Caco-2 (cell line): ENCODE measurements around the gene SLC17A7. TPM values are rescaled to one million over a fixed set of nuclear protein-coding genes. Genes with fewer than 3 reads are reported as not detected.

Experiments used
- BruUV-seq: library from RNA; stranded (reverse); fragments of 400-500 nt; replicated peaks from 2 replicates; lab custom pipeline; 2021; lab: Mats Ljungman, UMichigan
- CTCF ChIA-PET: fragments of 300-600 bp; sonication (Branson Sonifier 250); formaldehyde crosslinking; loops from one replicate; lab custom pipeline; 2022; ENCODE audit warnings: antibody characterized with exemption; lab: Charles Lee
- POLR2A ChIA-PET: fragments of 300-600 bp; sonication (Branson Sonifier 250); formaldehyde crosslinking; loops from one replicate; lab custom pipeline; 2022; ENCODE audit warnings: antibody characterized with exemption; lab: Charles Lee
- DNase-seq, 2 experiments: peaks; one replicate each; pipeline versions ENCODE4 v3.0.0 to v3.0.0-alpha.2; 2020 to 2022
- H3K27me3 ChIP-seq: replicated peaks from 2 replicates; pipeline ENCODE4 v1.6.0; 2011; ENCODE audit warnings: low read length; ENCODE audit not compliant: control insufficient read depth, insufficient read depth
- H3K36me3 ChIP-seq: 2 replicates; pipeline ENCODE4 v1.5.1; 2011; ENCODE audit warnings: low read length; ENCODE audit not compliant: control insufficient read depth, insufficient read depth
- H3K4me1 ChIP-seq: fragments of 250-450 bp; sonication (Bioruptor Pico); 2 replicates; pipeline ENCODE4 v1.5.1; 2020; ENCODE audit warnings: mild to moderate bottlenecking
- H3K4me3 ChIP-seq: 2 replicates; pipeline ENCODE4 v1.5.1; 2011; ENCODE audit warnings: low read depth, mild to moderate bottlenecking, control low read depth, low read length
- H3K9me3 ChIP-seq: fragments of 250-450 bp; sonication (Bioruptor Pico); 2 replicates; pipeline ENCODE4 v1.5.1; 2020; ENCODE audit warnings: mild to moderate bottlenecking, moderate library complexity
- H3K27ac Mint-ChIP-seq: one replicate; pipeline ENCODE4 v1.8.0; 2022; ENCODE audit warnings: mixed read lengths; ENCODE audit not compliant: unreplicated experiment
- H3K27me3 Mint-ChIP-seq: one replicate; pipeline ENCODE4 v1.8.0; 2022; ENCODE audit warnings: mixed read lengths; ENCODE audit not compliant: insufficient read depth, unreplicated experiment
- H3K36me3 Mint-ChIP-seq: one replicate; pipeline ENCODE4 v1.8.0; 2022; ENCODE audit warnings: mild to moderate bottlenecking, mixed read lengths; ENCODE audit not compliant: insufficient read depth, unreplicated experiment
- H3K4me1 Mint-ChIP-seq: one replicate; pipeline ENCODE4 v1.8.0; 2022; ENCODE audit warnings: low read depth, mixed read lengths; ENCODE audit not compliant: unreplicated experiment
- H3K4me3 Mint-ChIP-seq: one replicate; pipeline ENCODE4 v1.8.0; 2022; ENCODE audit warnings: mild to moderate bottlenecking, moderate library complexity, mixed read lengths; ENCODE audit not compliant: unreplicated experiment
- H3K9me3 Mint-ChIP-seq: one replicate; pipeline ENCODE4 v1.8.0; 2022; ENCODE audit warnings: mixed read lengths; ENCODE audit not compliant: unreplicated experiment
- CTCF ChIP-seq, 2 experiments: fragments of 200-600 bp in 1 of 2; IDR thresholded peaks; 1 replicate in 1 of 2; 2 replicates in 1 of 2; pipeline versions ENCODE4 v1.5.1 to v1.8.0; 2011 to 2022; ENCODE audit warnings: antibody characterized with exemption in 1 of 2, control low read depth in 1 of 2, inconsistent platforms in 1 of 2, low read depth in 1 of 2, low read length in 1 of 2, mild to moderate bottlenecking in 1 of 2, moderate library complexity in 1 of 2; ENCODE audit not compliant: insufficient read depth in 1 of 2, severe bottlenecking in 1 of 2, unreplicated experiment in 1 of 2
- intact Hi-C: fragments of 100-400 bp; cut with micrococcal nuclease; formaldehyde crosslinking; loops from one replicate; pipeline ENCODE4 v1.10.0; 2022; ENCODE audit not compliant: unreplicated experiment
- total RNA-seq: library from RNA; stranded (reverse); gene quantifications from 2 replicates; pipeline ENCODE4 v1.2.3, GENCODE V29; 2022

SLC17A7 gene
- total RNA-seq, 1 experiment from 2014 or later, result 0.36 TPM

- no peaks in the 10 kb centered on the region for H3K9me3 Mint-ChIP-seq
- H3K9me3 ChIP-seq, result no peaks in the 10 kb centered on the region
- no peak overlapping the region for H3K4me3 Mint-ChIP-seq
- peaks cover 7% of the 10 kb centered on the region for H3K27me3 Mint-ChIP-seq
- H3K4me1 Mint-ChIP-seq, result peaks cover 12% of the 10 kb centered on the region
- POLR2A ChIA-PET, result no interaction called here
- intact Hi-C loops, result loop anchor here (1.0 to 2.0 kb wide), 2 partner anchors 52 to 179 kb away; no protein-coding TSS in a partner anchor
- H3K4me3 ChIP-seq, result no peak overlapping the region
- H3K4me1 ChIP-seq, result no peaks in the 10 kb centered on the region
- peak; percentile 94 to 95 for TF ChIP-seq CTCF (IDR thresholded peaks at IDR 0.05; ENCODE audit: insufficient read depth in 1 of 2, low read depth in 1 of 2, low read length in 1 of 2, severe bottlenecking in 1 of 2, unreplicated experiment in 1 of 2)
- H3K27ac Mint-ChIP-seq, result no peak overlapping the region
- H3K36me3 Mint-ChIP-seq, result peaks cover 7% of the 10 kb centered on the region
- CTCF ChIA-PET, result interaction anchor here (0.6 to 1.5 kb wide), 10 partner anchors 13 to 237 kb away, joined by 3 to 8 read pairs (median 4); partner anchors contain the start of genes ALDH16A1 and HRC
- H3K27me3 ChIP-seq, result no peaks in the 10 kb centered on the region
- no peaks in the 10 kb centered on the region for H3K36me3 ChIP-seq
- peak; percentile 87 to 89 for DNase-seq
- no TSS peak for BruUV-seq
These were observed 49.5 kb downstream of the SLC17A7 start for GRCh38 chr19:49391581-49392399.

DNA sequence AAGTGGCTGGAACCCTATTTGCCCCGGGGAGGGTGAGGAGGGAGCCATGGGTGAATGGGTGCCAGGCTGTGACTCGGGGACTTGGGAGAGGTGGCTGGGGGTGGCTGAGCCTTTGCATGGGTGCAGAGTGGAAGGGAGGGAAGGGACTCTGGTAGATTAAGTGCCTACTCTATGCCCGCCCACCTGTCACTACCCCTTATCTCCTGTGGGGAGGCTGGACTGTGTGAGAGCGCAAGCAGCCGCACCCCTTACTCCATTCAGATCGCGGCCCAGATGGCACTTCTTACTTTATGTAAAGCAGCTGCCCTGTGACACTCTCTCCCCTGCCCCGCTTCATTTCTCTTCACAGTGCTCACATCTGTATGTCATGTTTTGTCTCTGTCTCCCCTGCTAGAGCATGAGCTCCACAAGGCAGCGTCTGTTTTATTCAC, 50.4 kb downstream of the SLC17A7 start:
- H3K36me3 Mint-ChIP-seq, result peaks cover 7% of the 10 kb centered on the region
- peaks cover 7% of the 10 kb centered on the region for H3K27me3 Mint-ChIP-seq
- CTCF ChIA-PET, result interaction anchor here (0.6 to 1.5 kb wide), 7 partner anchors 12 to 179 kb away, joined by 3 to 8 read pairs (median 4); no protein-coding TSS in a partner anchor
- TF ChIP-seq CTCF (IDR thresholded peaks at IDR 0.05; ENCODE audit: insufficient read depth in 1 of 2, low read depth in 1 of 2, low read length in 1 of 2, severe bottlenecking in 1 of 2, unreplicated experiment in 1 of 2), result no peak
- H3K4me3 Mint-ChIP-seq, result no peak overlapping the region
- no peak overlapping the region for H3K27ac Mint-ChIP-seq
- Histone ChIP-seq H3K36me3 (no peaks in the 10 kb centered on the region), H3K27me3 (no peaks in the 10 kb centered on the region), H3K4me1 (no peaks in the 10 kb centered on the region), H3K4me3 (no peak overlapping the region), H3K9me3 (no peaks in the 10 kb centered on the region)
- DNase-seq, result no peak
- peaks cover 12% of the 10 kb centered on the region for H3K4me1 Mint-ChIP-seq
- intact Hi-C loops, result no loop called here
- BruUV-seq, result no TSS peak
- no peaks in the 10 kb centered on the region for H3K9me3 Mint-ChIP-seq
- POLR2A ChIA-PET, result no interaction called here

DNA sequence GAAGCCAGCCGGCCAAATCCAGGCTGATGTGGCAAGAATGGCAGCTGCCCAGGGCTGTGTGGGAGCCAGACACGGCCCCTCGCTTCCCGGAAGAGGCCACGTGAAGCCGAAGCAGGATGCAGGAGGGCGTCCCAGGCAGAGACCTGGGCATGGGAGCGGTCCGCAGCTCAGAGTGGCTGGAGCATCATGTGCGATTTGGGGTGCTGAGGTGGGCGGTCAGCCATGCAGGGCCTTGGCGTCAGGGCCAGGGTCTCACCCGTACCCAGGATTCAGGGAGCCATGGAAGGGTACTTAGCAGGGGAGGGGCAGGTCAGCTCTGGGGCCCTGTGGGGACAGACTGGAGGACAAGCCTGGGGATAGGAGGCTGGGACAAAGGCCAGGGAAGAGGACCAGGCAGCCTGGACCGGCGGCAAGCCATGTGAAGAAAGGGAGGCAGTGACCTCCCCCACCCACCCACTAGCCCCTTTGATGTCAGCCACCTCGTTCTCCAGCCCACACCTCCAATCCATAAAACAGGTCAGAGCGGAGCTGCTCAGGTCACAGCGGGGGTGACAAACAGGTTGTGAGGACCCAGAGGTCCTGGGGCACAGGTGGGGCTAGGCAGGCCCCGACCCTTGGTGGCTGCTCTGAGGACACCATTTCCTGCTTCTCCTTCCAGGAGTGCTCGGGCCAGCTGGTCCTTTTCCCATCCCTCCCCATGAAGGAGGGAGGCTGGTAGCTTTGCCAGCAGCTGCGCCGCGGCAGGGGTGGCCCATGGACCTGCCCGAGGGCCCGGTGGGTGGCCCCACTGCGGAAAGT, 51.0 kb downstream of the SLC17A7 start:
- CTCF ChIA-PET, result interaction anchor here (0.6 to 1.5 kb wide), 6 partner anchors 15 to 180 kb away, joined by 3 to 8 read pairs (median 4); no protein-coding TSS in a partner anchor
- H3K36me3 Mint-ChIP-seq, result peaks cover 7% of the 10 kb centered on the region
- no peak overlapping the region for H3K27ac Mint-ChIP-seq
- H3K4me1 Mint-ChIP-seq, result peaks cover 12% of the 10 kb centered on the region
- Histone ChIP-seq H3K4me3 (no peak overlapping the region), H3K27me3 (no peaks in the 10 kb centered on the region), H3K4me1 (no peaks in the 10 kb centered on the region), H3K36me3 (no peaks in the 10 kb centered on the region), H3K9me3 (no peaks in the 10 kb centered on the region)
- intact Hi-C loops, result no loop called here
- no peaks in the 10 kb centered on the region for H3K9me3 Mint-ChIP-seq
- no peak for TF ChIP-seq CTCF (IDR thresholded peaks at IDR 0.05; ENCODE audit: insufficient read depth in 1 of 2, low read depth in 1 of 2, low read length in 1 of 2, severe bottlenecking in 1 of 2, unreplicated experiment in 1 of 2)
- BruUV-seq, result no TSS peak
- DNase-seq, result no peak
- peaks cover 7% of the 10 kb centered on the region for H3K27me3 Mint-ChIP-seq
- H3K4me3 Mint-ChIP-seq, result no peak overlapping the region
- POLR2A ChIA-PET, result no interaction called here
